Ovary (tissue), 3 donors: ENCODE results near the gene CNTNAP5.

ENCODE experiments used
- CTCF ChIP-seq, 3 donors: fragments of 450-650 bp in 2 of 3; fragments of 200-600 bp in 1 of 3; IDR thresholded peaks; one replicate each; pipeline versions ENCODE4 v1.5.1 to v1.8.0; 2016 to 2022; ENCODE audit warnings: antibody characterized with exemption in 3 of 3, mild to moderate bottlenecking in 1 of 3
- EP300 ChIP-seq: sonication (generic); formaldehyde crosslinking; IDR thresholded peaks from one replicate; pipeline ENCODE4 v1.6.1; 2017; ENCODE audit warnings: antibody characterized with exemption
- POLR2A ChIP-seq: fragments of 450-650 bp; IDR thresholded peaks from one replicate; pipeline ENCODE4 v1.6.1; 2017; ENCODE audit warnings: antibody characterized with exemption, mild to moderate bottlenecking, moderate library complexity
- donor health status: DM: no; HTN: no; CAD: no.

DNA sequence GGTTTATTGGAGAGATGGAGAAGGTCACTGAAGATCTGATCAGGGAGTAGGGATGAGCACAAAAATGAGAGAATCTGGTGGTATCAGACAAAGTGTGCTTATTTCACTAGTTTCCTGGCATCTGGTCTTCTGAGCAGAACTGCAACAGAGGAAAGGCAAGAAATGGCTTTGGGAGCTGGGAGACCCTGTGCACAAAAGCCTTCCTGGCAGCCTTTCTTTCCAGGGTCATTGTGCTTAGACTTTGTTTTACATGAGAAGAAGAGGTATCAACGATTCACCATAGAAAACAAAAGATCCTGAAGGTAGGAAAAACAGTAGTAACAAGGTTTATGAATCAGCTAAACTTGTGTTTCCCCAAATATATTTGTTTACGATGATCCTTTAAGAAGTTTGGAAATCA is 162.9 kb downstream of the CNTNAP5 start:
- no peak for TF ChIP-seq EP300
- TF ChIP-seq POLR2A = no peak
- TF ChIP-seq CTCF (IDR thresholded peaks at IDR 0.05) = no peak
